A549 treated with AZD2906 at 1 μM for 4 hours (cell line): ENCODE measurements around the gene KIAA0319L. TPM values are rescaled to one million over a fixed set of nuclear protein-coding genes. Genes with fewer than 3 reads are reported as not detected.

Source experiments
- total RNA-seq: library from RNA; stranded (reverse); fragments of 200-300 nt; extraction: Qiagen RNA extraction; gene quantifications from 5 replicates; pipeline ENCODE4 v1.2.3, GENCODE V29; 2022

KIAA0319L gene
- total RNA-seq = 13.4 to 17.8 TPM (median 14.5 TPM) in 5 replicates

GRCh38 chr1:35557118-35557610, at the start of gene KIAA0319L:
Gene KIAA0319L (minus strand): TSS chr1:35557403. CDS start chr1:35554491, 2,912 bp downstream.

DNA sequence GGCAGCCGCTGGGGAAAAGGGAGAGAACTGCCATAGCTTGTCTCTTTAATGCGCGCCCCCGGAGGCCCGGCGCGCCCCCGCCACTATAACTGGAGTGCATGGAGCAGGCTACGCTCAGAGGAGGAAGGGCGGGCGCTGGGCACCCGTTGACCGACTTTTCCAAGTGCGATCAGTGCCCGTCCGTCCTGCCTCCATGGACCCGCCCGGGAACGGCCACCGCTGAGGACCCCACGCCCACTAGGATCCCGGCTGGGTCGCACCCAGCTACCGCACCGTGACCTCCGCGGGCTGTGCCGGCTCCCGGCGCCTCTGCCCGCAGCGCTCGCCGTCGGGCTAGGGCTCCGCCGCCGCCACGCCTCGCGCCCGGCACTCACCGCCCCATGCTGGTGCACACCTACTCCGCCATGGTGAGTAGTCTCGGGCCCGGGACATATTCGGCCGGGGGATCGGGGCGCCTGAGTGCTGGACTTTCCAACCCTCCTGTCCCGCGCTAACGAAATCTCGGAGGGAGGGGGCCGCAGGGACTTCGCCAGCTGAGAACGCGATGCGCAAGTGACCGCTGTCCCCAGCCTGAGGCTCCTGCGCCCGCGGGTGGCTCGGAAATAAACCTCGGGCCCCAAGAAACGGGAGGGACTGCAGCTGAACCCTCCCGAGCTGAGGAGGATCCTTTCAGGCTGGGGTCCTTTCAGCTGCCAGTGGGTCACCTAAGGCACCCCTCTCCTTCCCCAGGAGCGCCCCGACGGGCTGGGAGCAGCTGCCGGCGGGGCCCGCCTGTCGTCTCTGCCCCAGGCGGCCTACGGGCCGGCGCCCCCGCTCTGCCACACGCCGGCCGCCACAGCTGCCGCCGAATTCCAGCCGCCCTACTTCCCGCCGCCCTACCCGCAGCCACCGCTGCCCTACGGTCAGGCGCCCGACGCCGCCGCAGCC, 16.3 kb upstream of the KIAA0319L start, which contains the start of gene TFAP2E:
TFAP2E (plus strand) TSS at position 117 of the 927 bp plus-strand sequence; CDS start at position 381, 264 bp downstream.

GRCh38 chr1:35557611-35558373, 589 bp upstream of the KIAA0319L start, which contains the start of gene NCDN:
Gene NCDN (plus strand): TSS chr1:35557799. CDS start chr1:35558191, 392 bp downstream.

Other genes starting within 250 kb of the KIAA0319L start
- 13.7 to 19.1 TPM (median 17.7 TPM) in 5 replicates for gene NCDN, start 396 bp upstream of the KIAA0319L start, total RNA-seq
- 0.45 to 0.75 TPM (median 0.49 TPM) in 5 replicates for gene TFAP2E, start 15.9 kb upstream of the KIAA0319L start, total RNA-seq
- gene PSMB2, start 84.1 kb upstream of the KIAA0319L start, total RNA-seq = 78.3 to 110 TPM (median 99.4 TPM) in 5 replicates
- gene C1orf216, start 161.5 kb upstream of the KIAA0319L start, total RNA-seq = 13.4 to 14.7 TPM (median 14.6 TPM) in 5 replicates
- gene CLSPN, start 212.6 kb upstream of the KIAA0319L start, total RNA-seq = 7.5 to 14.1 TPM (median 8.6 TPM) in 5 replicates